ENCODE measurements around the gene NMNAT2. TPM values are rescaled to one million over a fixed set of nuclear protein-coding genes. Genes with fewer than 3 reads are reported as not detected.

Gene NMNAT2
- total RNA-seq, 1 experiment from 2014 or later, result 11.4 TPM

DNA sequence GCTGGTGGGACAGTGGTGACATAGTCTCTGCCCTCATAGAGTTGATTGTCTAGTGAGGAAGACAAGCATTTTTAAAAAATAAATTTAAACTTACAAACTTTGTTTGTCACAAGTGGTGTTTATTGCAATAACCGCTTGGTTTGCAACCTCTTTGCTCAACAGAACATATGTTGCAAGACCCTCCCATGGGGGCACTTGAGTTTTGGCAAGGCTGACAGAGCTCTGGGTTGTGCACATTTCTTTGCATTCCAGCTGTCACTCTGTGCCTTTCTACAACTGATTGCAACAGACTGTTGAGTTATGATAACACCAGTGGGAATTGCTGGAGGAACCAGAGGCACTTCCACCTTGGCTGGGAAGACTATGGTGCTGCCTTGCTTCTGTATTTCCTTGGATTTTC, 173.7 kb downstream of the NMNAT2 start:
- no peak overlapping the region for H2BK20ac ChIP-seq (ENCODE audit: low read depth, low read length, poor library complexity, severe bottlenecking)
- H4K20me1 ChIP-seq (ENCODE audit: control insufficient read depth, insufficient read depth, insufficient read length), result no peaks in the 10 kb centered on the region
- no peak overlapping the region for H3K4me2 ChIP-seq (ENCODE audit: insufficient read depth, insufficient read length, low read length)
- H3K4me1 Mint-ChIP-seq, result peaks cover 3 to 12% of the 10 kb centered on the region in 2 experiments; a peak in 2 of 4 replicates
- no peak overlapping the region for H3K4me3 Mint-ChIP-seq
- no peaks in the 10 kb centered on the region for H3K79me1 ChIP-seq (ENCODE audit: insufficient read depth, low read depth, low read length, poor library complexity, severe bottlenecking)
- no peak overlapping the region for H3T11ph ChIP-seq (ENCODE audit: low read length)
- DNase-seq, result no peak
- H3K9me3 Mint-ChIP-seq, result peaks cover 0 to 1% of the 10 kb centered on the region in 2 experiments; a peak in 1 of 5 replicates
- WGBS (ENCODE audit: extremely low coverage, insufficient read length, low lambda C conversion rate), result no CpG with 5 or more reads among the region's 1 CpG
- H4K5ac ChIP-seq (ENCODE audit: insufficient read length, low read depth, low read length), result no peak overlapping the region
- H2BK120ac ChIP-seq (ENCODE audit: low read depth, low read length, poor library complexity, severe bottlenecking), result no peak overlapping the region
- H3K23me2 ChIP-seq (ENCODE audit: insufficient read length, low read depth, low read length, poor library complexity, severe bottlenecking), result no peaks in the 10 kb centered on the region
- H3K27ac Mint-ChIP-seq, result no peak overlapping the region
- H3K18ac ChIP-seq (ENCODE audit: insufficient read length, low read depth, low read length), result no peak overlapping the region
- no peak overlapping the region for H3K27ac ChIP-seq (ENCODE audit: insufficient read length, low read depth, low read length)
- no peak overlapping the region for H2AFZ ChIP-seq (ENCODE audit: low read length)
- H3K14ac ChIP-seq (ENCODE audit: insufficient read depth, low read length), result no peak overlapping the region
- H3K27me3 ChIP-seq (ENCODE audit: insufficient read depth, low read length), result no peaks in the 10 kb centered on the region
- peaks cover 2 to 6% (median 2%) of the 10 kb centered on the region in 3 experiments; a peak in 5 of 7 replicates for H3K36me3 Mint-ChIP-seq (ENCODE audit: insufficient read depth in 1 of 3, low read depth in 3 of 3)
- TF ChIP-seq, protein P1, sequence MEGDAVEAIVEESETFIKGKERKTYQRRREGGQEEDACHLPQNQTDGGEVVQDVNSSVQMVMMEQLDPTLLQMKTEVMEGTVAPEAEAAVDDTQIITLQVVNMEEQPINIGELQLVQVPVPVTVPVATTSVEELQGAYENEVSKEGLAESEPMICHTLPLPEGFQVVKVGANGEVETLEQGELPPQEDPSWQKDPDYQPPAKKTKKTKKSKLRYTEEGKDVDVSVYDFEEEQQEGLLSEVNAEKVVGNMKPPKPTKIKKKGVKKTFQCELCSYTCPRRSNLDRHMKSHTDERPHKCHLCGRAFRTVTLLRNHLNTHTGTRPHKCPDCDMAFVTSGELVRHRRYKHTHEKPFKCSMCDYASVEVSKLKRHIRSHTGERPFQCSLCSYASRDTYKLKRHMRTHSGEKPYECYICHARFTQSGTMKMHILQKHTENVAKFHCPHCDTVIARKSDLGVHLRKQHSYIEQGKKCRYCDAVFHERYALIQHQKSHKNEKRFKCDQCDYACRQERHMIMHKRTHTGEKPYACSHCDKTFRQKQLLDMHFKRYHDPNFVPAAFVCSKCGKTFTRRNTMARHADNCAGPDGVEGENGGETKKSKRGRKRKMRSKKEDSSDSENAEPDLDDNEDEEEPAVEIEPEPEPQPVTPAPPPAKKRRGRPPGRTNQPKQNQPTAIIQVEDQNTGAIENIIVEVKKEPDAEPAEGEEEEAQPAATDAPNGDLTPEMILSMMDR (conservative IDR thresholded peaks at IDR 0.05), result no peak
- no peaks in the 10 kb centered on the region for H3K79me2 ChIP-seq (ENCODE audit: insufficient read depth, low read length)
- H3K4ac ChIP-seq (ENCODE audit: low read depth, low read length), result no peak overlapping the region
- no peaks in the 10 kb centered on the region for H3K9me3 ChIP-seq (ENCODE audit: control insufficient read depth, low read depth, low read length)
- H2BK12ac ChIP-seq (ENCODE audit: insufficient read length, low read depth, low read length), result no peak overlapping the region
- no peak overlapping the region for H2AK5ac ChIP-seq (ENCODE audit: insufficient read length, low read length)
- no peak overlapping the region for H2BK15ac ChIP-seq (ENCODE audit: low read depth, low read length)
- no peak overlapping the region for H4K91ac ChIP-seq (ENCODE audit: insufficient read length, low read depth, low read length)
- H3K27me3 Mint-ChIP-seq (ENCODE audit: low read depth), result no peaks in the 10 kb centered on the region
- H3K23ac ChIP-seq (ENCODE audit: insufficient read length, low read depth, low read length), result no peak overlapping the region
- no peak overlapping the region for H3K9ac ChIP-seq (ENCODE audit: extremely low read depth, insufficient read length, low read length)
- H4K8ac ChIP-seq (replicated peaks; ENCODE audit: insufficient read length, low read depth, low read length), result no peak overlapping the region
- H2BK5ac ChIP-seq (ENCODE audit: insufficient read length, low read length), result no peak overlapping the region
- H3K56ac ChIP-seq (ENCODE audit: insufficient read length, low read depth, low read length), result no peak overlapping the region
- no peaks in the 10 kb centered on the region for H3K4me1 ChIP-seq (ENCODE audit: insufficient read depth, low read length)
